Germinal center (tissue), 1 donor: ENCODE data around the gene RSPH1.

Source experiments
- DNase-seq: peaks from one replicate; pipeline ENCODE4 v3.0.0; 2012; ENCODE audit warnings: mixed read lengths, low spot score

The RSPH1 gene

DNA sequence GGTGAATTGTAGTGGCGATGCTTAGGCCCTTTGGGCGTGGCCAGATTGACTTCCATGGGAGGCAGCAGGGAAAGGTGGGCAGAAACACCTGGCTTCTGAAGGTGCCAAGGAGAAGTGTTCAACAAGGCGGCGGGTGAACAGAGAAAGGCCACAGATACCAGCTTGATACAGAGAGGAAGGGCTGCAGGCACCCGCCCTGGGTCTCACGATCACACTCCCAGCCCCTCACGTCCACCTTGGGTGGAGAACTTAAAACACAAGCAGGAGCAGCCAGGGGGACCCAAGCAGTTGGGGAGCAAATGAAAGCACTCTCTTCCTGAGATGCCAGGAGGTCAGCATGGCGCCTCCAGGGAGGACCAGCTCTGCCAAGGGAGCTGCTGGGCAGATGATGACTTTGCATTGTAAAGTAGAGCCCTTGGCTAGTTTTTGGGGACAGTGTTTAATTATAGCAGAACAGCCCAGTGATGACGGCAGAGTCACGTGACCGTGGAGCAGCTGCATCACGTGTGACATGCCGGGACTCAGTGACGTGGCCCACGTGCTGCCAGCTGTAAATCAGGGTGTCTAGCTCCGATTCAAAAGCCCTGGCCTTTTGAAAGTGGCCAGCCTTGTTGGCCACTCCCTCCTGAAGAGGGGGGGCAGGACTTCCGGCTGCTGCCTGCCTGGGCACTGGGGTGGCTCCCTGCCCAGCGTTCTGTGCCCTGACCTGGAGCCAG, 36.6 kb upstream of the RSPH1 start:
- peak; percentile 55 for DNase-seq

DNA sequence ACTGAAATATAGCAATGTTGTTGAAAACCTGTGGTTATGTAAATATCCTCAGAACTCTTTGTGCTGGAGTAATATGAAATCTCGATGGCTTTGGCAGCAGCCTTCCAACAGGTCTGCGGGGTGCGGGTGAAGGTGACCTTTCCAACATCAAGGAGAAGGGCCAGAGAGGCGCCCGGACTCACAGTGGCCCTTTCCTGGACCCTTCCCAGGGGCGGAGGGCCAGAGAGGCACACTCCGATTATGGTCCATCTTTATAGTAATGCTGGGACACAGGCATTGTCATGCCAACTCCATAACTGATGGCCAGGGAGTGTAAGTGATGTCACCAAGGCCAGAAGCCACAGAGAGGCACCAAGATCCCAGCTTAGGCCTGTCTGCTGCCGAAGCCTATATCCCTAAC, 35.7 kb upstream of the RSPH1 start:
- no peak for DNase-seq

DNA sequence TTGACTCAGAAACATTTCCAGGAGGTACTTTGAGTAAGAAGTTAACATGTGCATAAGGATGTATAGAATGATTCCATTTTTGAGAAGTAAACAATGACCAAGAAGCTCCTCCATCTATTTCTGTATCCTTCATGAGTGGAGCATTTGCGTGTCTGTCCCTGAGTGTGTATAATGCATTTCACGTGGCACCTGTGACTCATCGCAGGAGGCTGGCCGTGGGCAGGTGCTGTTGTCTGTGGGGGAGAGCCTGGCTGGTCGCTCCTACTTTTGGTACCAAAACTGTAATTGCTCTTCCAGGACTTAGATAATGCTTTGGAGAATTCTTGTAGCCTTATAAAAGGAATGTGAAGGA, 34.1 kb upstream of the RSPH1 start:
- no peak for DNase-seq

DNA sequence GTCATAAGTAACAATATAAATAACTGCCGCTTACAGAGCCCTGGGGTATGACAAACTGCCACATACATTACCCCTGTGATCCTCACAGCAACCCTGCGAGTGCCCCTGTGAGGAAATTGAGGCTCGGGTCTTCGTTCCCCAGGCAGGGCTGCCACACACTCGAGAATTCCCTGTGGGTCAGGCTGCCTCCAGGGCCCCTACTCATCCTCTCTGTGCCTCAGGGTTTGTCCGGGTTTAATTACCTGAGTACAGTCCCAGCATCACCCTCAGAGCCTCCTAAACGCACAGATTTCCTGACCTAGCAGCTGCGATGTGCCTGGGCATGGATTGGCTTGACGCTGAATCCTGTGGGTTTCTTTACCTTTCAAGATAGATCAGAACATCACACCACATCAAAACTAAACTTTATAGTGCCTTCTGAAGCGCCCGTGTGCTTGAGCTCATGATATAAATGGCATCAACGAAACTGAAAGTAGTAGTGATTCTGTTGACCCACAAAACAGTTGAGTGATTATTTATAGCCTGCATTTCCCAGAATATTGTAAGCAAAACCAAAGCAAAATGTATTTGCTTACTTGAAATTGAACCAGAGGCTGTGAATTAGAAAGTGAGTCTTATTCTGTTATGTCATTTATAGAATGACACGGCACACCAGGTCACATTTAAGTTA, 31.6 kb upstream of the RSPH1 start:
- peak; percentile 57 for DNase-seq

DNA sequence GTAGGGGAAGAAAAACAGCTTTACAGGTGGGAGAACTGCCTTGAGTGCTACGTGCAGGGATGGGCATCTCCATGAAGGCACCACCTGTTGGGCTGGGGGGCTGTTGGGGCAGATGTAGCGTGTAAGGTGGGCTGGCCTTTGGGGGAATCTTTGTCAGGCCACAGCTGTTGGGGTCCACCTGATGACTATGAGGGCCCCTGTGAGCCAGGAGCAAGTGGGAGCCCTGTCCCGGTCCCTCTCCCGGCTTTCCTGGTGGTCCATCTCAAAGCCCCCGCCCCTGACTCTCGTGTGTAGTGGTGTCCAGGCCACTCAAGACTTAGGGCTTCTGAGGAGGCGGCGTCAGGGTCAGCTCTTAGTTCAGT, 31.1 kb upstream of the RSPH1 start:
- no peak for DNase-seq

DNA sequence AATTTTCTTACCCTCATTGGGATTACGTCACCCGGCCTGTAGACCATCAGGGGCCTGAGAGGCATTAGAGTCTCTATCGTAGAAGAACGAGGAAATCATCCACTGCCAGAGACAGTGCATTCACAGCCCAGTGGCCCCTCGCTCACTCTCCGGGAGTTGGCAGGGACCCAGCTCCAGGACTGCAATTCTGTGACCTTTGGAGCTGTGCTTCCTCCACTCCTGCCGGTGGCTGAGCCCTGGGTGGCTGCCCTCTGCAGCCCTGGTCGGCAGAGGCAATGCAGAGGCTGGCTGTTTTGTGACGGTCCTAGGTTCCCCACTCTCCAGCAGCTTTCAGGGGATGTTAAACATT, 30.3 kb upstream of the RSPH1 start:
- DNase-seq, result no peak

DNA sequence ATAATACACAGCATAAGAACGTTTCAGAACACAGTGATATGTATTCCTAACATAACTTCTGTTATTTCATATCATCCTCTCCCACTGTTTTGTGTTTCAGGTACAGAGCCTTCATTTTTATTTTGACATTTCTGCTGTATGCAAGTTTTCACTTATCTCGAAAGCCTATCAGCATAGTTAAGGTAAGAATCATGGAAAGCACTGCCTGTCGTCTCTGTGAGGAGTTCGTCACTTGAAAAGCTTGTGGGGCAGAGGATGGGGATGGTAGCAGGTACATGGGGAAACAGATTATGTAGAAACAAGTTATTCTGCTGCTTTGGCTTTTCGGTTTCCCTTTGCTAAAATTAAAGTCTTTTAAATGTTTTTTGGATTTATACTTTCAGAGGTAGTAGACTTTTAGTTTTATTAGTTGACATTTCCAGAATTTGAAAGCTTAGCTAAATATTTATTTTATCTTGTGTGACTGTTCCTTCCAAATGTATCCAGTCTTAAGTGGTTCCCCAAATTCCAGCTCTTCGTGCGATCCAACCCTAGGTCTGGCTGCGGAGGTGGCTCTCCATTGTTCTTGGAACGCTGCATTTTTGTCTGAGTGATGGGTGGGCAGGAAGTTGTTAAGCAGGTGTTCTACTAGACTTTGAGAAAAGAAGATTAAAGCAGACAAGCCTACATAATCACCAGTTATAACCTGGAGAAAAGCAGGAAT, 29.8 kb upstream of the RSPH1 start:
- no peak for DNase-seq

DNA sequence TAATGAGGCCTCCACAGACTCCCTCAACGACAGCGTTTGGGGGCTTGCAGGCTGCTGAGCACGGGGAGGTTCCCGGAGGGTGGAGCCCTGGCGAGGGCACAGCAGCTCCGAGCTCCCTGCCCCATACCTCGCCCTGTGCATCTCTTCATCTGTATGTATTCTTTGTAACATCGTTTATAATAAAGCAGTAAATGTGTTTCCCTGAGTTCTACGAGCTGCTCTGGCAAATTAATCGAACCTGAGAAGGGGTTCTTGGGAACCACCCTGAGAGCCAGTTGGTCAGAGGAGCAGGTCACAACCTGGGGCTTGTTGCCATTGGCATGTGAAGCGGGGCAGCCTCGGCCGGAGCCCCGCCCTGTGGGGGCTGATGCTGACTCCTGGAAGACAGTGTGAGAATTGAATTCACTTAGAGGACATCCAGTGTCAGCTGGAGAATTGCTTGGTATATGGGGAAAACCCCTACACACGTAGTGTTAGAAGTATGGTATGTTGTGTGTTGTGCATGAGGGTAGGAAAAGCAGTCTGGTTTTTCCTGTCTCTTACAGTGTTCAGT, 29.1 kb upstream of the RSPH1 start:
- no peak for DNase-seq

DNA sequence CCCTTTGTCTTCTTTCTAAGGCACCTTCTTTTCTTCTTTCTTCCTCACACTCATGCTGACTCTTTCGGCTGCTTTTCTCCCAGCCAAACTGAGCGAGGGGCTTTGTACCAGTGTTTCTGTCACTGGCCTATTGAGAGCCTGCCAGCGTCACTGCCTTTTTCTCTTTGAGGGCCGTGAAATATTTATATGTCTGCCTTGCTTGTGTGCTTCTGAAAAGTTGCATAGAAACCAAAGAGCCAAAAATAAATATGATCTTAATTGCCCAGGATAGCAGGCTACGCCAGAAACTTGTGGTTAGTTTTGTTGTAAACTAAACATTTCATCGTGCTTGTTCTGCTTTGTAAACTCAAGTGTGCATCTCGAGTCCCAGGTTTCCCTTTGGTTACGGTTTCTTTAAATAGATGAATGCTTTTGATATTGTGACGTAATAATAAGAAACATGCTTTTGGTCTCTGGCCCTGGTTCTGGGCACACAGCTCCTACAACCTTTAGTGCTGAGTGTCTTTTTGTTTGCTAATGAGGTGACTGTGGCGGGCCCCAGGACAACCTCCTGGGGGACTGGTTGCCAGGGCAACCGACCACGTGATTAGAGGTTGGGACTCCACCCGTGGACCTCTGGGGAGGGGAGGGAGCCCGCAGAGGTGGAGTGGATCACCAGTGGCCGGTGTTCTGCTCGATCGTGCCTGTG, 28.5 kb upstream of the RSPH1 start:
- peak; percentile 81 for DNase-seq

DNA sequence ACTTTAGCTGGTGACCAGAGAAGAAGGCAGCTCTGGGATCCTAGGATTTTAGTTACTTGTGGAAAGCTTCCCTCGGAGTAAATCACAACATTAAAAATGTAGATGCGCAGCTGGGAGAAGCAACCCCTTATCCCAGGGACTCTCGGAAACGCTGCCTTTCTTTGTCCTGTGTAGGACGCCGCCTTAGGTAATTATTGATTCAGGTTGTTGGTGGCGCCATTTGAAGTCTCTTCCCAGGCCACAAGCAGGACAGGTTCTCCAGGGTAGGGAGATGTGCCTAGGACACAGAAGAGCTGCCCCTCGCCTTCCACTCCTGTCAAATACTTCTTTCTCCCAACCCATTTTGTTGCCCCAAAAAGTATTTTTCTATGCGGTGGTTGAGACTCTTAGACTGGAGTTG, 27.9 kb upstream of the RSPH1 start:
- DNase-seq, result no peak

DNA sequence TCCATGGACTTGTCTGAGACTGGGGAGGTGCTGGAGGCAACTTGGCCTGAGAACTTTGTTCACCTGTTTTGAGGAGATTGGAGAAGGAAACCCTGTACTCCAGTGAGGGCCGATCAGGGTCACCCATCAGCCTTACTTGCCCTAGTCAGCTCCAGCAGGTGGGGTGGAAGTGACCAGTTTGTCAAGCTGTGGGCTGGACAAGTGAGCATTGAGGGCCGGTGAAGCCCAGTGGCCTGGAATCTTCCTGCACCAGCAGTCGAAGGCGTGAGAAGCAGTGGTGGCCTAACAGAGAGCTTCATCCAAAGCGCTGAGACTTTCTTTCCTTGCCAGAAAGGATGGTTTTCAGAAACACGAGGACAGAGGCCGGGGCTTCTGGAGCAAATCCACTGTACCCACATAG, 27.2 kb upstream of the RSPH1 start:
- no peak for DNase-seq

DNA sequence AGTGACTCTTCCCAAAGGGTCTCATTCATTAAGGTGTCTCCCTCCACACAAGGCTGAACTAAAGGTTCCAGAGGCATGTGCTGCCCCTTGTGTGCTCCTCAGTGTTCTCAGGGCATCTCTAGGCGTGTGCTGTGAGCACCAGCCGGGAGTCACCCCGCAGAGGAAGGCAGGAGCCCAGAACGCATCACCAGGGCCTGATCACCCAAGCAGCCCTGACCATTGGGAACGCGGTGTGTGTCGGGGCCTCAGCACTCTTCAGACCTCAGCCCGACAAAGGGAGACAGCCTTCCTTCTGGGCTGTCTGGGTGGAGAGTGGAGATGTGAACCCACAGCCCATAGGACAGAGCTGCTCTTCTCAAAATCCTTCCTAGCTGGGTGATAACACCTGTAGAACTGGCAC, 26.7 kb upstream of the RSPH1 start:
- no peak for DNase-seq

DNA sequence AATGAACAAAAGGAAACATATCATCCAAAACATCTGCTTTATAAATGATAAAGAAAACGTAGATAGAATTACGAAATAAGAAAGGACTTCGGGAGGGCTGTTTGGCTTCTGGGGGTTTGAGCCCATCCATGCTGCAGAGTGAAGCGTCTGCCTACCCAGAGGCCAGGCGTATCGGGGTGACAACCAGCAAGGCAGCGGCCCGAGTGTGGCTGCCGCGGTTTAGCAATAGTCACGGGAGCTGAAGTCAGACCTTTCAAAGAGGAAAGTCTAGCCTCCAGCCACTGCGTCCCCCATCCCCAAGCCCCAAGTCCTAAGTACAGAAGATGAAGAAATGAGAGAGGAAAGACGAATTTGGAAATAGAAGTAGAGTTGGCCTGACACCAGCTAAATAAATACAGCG, 26.2 kb upstream of the RSPH1 start:
- DNase-seq, result no peak

DNA sequence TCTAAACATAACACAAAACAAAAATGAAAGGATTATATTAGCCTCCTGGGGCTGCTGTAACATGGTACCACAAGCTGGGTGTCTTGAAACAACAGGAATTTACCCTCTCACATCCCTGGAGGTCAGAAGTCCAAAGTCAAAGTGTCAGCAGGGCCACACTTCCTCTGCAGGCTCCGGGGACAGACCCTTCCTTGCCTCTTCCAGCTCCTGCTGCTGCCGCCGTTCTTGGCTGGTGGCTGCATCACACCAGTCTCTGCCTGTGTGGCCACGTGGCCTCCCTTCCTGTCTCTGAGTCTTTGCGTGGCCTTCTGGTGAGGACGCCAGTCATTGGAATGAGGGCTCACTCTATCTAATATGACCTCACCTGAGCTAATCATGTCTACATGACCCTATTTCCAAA, 25.8 kb upstream of the RSPH1 start:
- no peak for DNase-seq

DNA sequence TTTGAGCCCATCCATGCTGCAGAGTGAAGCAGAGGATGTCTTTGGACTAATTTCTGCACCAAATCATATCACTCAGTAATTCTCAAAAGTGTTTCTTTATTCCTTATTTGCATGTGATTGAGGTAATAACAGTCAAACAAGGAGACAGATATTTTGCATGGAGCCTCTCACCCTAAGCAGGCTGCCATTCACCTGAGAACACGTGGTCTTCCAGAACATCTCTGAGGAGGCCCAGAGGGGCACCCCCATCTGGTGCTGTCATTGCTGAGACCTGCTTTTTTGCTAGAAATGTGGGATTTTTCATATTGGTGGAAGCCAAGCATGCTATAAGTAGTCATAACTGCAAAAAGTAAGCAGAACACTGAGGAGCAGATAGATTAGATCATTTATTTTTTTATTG, 25.4 kb upstream of the RSPH1 start:
- DNase-seq, result no peak

DNA sequence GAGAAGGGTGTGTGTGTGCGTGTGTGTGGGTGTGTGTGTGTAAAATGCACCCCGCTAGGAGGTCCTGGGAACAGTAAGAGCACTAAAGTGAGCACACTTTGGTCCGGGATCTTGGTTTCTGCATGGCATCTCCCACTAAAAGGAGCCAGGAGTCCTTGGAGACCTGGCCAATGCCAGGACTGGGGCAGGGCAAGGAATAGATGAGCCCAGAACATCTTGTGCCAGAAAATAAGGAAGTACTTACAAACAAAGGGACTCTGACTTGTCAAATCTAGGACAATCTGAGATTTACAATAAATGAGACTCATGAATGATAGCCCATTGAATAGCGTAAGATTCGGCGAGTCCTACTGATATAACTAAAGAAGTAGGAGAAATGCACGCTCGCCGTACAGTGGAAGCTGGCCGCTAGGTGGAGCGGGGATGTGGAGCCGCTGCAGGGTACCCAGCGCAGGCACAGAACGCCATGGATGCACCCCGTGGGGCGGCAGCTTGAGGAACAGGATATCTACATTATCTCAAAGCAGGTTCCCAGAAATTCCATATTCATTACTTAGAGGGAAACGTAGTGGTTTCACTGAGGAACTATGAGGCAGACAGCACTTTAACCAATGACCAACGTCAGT, 24.7 kb upstream of the RSPH1 start:
- no peak for DNase-seq

DNA sequence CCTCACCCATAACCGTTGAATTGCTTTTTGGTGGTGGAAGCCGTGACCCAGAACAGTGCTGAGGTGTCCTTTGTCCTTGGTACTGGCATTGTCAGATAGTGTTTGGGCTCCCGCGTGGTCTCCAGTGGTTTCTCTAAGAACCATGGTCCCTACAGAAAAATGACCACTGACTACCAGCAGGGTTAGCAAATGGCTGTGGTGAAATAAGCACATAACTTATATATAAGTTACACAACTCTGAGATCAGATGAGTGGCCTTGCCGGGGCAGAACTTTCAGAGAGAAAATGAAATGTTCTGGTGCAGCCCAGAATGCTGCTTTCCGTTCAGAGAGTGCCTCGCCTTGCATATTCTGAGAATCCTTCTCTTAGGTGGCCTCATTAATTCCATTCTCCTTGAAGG, 22.6 kb upstream of the RSPH1 start:
- no peak for DNase-seq

DNA sequence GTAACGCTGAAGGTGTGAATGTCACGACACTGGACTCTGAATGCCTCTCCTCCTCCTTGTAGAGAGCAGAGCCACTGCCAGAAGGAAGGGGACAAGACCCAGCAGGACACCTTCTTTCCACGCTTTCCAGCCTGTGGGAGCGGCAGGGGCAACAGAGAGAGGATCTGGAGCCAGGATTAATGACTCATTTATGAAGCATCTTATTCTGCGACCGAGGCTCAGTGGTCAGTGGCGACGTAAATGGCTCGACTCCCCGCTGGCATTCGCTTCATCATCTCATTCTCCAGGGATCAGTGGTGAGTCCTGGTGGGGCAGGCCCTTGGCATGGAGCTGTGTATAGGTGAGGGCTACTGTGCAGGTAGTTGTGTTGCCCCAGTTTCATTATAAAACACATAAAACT, 22.2 kb upstream of the RSPH1 start:
- no peak for DNase-seq

DNA sequence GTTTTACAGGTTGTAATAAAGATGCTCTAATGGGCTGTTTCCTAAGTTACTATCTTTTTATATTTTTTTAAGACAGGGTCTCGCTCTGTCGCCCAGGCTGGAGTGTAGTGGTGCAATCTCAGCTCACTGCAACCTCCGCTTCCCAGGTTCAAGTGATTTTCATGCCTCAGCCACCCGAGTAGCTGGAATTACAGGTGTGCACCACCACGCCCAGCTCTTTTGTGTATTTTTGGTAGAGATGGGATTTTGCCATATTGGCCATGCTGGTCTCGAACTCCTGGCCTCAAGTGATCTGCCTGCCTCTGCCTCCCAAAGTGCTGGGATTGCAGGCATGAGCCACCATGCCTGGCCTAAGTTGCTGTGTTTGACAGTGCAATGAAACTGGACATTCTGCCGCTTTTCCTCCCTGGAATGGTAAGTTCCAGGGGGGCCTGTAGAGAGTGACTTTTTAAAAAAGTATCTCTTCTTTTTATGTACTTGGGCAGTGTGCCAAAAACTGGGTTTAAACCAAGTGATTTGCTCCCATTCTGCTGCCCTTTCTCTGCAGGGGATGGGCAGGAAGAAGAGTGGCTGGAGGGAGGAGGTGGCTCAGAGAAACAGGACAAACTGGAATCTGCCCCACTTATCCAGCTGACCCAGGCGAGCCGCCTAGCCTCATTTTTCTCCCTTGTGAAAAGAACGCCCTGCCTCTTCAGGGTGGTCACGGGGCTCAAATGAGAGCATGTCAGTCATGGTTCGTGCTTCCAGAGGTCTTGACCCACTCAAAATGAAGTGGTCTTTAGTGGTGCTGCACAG, 19.9 kb upstream of the RSPH1 start:
- DNase-seq, result no peak

DNA sequence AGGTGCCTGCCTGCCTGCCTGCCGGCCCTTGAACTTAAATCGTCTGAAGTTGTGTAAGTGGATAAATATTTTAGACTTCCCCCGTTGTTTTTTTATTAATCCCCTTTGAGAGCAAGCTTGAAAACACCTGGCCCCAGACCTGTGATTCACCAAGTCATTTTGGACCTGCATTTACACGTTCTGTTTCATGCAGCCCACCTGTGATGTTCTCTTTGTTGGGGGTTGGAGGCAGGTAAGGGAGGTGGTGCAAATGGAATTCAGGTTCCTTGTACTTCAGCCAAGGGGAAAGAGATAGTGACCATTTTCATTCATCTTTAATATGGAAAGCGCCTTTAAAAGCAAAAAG, 18.8 kb upstream of the RSPH1 start:
- DNase-seq, result no peak

DNA sequence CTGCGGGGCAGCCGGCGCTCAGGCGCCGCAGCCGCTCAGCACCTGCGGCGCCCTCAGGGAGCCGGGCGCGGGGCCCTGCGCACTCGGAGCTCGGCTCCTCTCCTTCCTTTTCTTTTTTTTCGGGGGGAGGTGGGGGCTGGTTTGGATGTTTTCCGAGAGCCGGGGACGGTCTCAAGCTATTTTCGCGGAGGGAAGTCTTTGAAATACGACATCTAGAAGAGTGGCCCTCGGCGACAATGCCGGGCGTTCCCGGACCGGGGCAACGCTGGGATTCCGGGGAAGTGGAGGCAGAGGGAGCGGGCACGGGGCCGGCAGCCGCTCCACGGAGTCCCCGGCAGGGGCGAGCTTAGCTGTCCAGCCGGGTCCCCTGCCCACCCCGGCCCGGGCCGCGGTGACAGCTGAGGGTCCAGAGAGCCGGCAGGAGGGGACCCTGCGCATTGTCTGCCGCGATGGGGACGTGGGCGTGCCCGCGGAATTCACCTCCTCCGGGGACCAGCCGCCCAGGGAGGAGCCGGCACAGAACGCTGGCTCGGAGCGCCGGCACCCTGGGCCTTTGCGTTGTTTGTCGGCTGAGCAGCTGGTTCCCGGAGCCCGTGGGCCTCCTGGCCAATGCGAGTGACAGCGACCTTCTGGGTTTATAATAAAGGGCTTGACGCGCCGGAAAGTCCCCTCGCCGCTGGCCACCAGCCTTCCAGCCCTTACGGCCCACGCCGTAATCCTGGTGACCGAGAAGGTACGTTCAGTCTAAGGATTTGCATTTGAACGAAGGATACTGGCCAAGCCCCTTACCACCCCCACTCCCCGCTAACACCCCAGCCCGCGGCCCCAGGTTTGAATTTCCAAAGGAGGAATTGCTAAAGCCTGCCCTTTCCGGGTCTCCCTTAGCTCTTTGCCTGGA, 18.2 kb upstream of the RSPH1 start:
- DNase-seq, result peak; percentile 70
